Activated T-helper 17 cell treated with anti-CD3 and anti-CD28 coated beads, Interleukin-2, amount 50 U/mL, for 72 hours (primary cell): ENCODE data around the gene PLEKHG4B. TPM values are rescaled to one million over a fixed set of nuclear protein-coding genes. Genes with fewer than 3 reads are reported as not detected.
"Not testable (repeated sequence)": the region's sequence is repeated elsewhere in the genome, so short reads cannot be mapped to it uniquely, and the experiment has no call there.

Experiments used
- ATAC-seq: fragments of 150-1000 bp; cut with Tn5 transposase; replicated peaks from 2 replicates; pipeline ENCODE4 v1.10.0; 2021; ENCODE audit warnings: mild to moderate bottlenecking, moderate library complexity
- H3K27ac Mint-ChIP-seq: one replicate; pipeline ENCODE4 v1.8.0; 2022; ENCODE audit warnings: mixed read lengths
- H3K27me3 Mint-ChIP-seq: one replicate; pipeline ENCODE4 v1.8.0; 2022; ENCODE audit warnings: mixed read lengths
- H3K36me3 Mint-ChIP-seq: one replicate; pipeline ENCODE4 v1.8.0; 2022; ENCODE audit warnings: low read depth, mild to moderate bottlenecking, mixed read lengths
- H3K4me1 Mint-ChIP-seq: one replicate; pipeline ENCODE4 v1.8.0; 2022; ENCODE audit warnings: mixed read lengths
- H3K4me3 Mint-ChIP-seq: one replicate; pipeline ENCODE4 v1.8.0; 2022; ENCODE audit warnings: mild to moderate bottlenecking, mixed read lengths
- H3K9me3 Mint-ChIP-seq: one replicate; pipeline ENCODE4 v1.8.0; 2022; ENCODE audit warnings: mixed read lengths
- total RNA-seq, 2 donors: library from RNA; stranded (reverse); gene quantifications; one replicate each; pipeline ENCODE4 v1.2.3, GENCODE V29; 2022

Gene PLEKHG4B
- total RNA-seq, 2 donors from 2014 or later, result 0.11 TPM; not detected in 1

- H3K36me3 Mint-ChIP-seq, H3K27ac Mint-ChIP-seq, ATAC-seq, H3K4me1 Mint-ChIP-seq, H3K4me3 Mint-ChIP-seq, H3K9me3 Mint-ChIP-seq: not testable (repeated sequence)
- peaks cover 44% of the 10 kb centered on the region for H3K27me3 Mint-ChIP-seq
Measured at GRCh38 chr5:72316-73180, 19.4 kb upstream of the PLEKHG4B start.

- not testable (repeated sequence) for H3K4me3 Mint-ChIP-seq, H3K27ac Mint-ChIP-seq, H3K9me3 Mint-ChIP-seq, H3K36me3 Mint-ChIP-seq, ATAC-seq, H3K4me1 Mint-ChIP-seq
- H3K27me3 Mint-ChIP-seq, result peaks cover 39% of the 10 kb centered on the region
Measured at GRCh38 chr5:73181-73447, 18.9 kb upstream of the PLEKHG4B start.

- H3K27me3 Mint-ChIP-seq, result peaks cover 37% of the 10 kb centered on the region
- no peaks in the 10 kb centered on the region for H3K36me3 Mint-ChIP-seq
- ATAC-seq, result no peak
- no peak overlapping the region for H3K27ac Mint-ChIP-seq
- H3K4me3 Mint-ChIP-seq, result no peak overlapping the region
- H3K4me1 Mint-ChIP-seq, result no peaks in the 10 kb centered on the region
- H3K9me3 Mint-ChIP-seq, result no peaks in the 10 kb centered on the region
Measured at GRCh38 chr5:73768-74502, 18.0 kb upstream of the PLEKHG4B start.

- H3K4me1 Mint-ChIP-seq, result no peaks in the 10 kb centered on the region
- peaks cover 31% of the 10 kb centered on the region for H3K27me3 Mint-ChIP-seq
- ATAC-seq, result no peak
- no peaks in the 10 kb centered on the region for H3K9me3 Mint-ChIP-seq
- no peak overlapping the region for H3K4me3 Mint-ChIP-seq
- H3K27ac Mint-ChIP-seq, result no peak overlapping the region
- no peaks in the 10 kb centered on the region for H3K36me3 Mint-ChIP-seq
Measured at GRCh38 chr5:74503-75109, 17.4 kb upstream of the PLEKHG4B start.

- no peak overlapping the region for H3K4me3 Mint-ChIP-seq
- no peaks in the 10 kb centered on the region for H3K36me3 Mint-ChIP-seq
- no peak for ATAC-seq
- H3K27me3 Mint-ChIP-seq, result peaks cover 26% of the 10 kb centered on the region
- H3K9me3 Mint-ChIP-seq, result no peaks in the 10 kb centered on the region
- no peak overlapping the region for H3K27ac Mint-ChIP-seq
- no peaks in the 10 kb centered on the region for H3K4me1 Mint-ChIP-seq
Measured at GRCh38 chr5:75331-76320, 16.3 kb upstream of the PLEKHG4B start.

GRCh38 chr5:76358-77169 is 15.4 kb upstream of the PLEKHG4B start:
- Mint-ChIP-seq H3K27ac (no peak overlapping the region), H3K36me3 (no peaks in the 10 kb centered on the region), H3K4me1 (no peaks in the 10 kb centered on the region), H3K9me3 (no peaks in the 10 kb centered on the region), H3K27me3 (peaks cover 29% of the 10 kb centered on the region), H3K4me3 (no peak overlapping the region)
- no peak for ATAC-seq

GRCh38 chr5:77170-77501 is 14.8 kb upstream of the PLEKHG4B start:
- Mint-ChIP-seq H3K4me3 (no peak overlapping the region), H3K9me3 (no peaks in the 10 kb centered on the region)

GRCh38 chr5:77546-77945 is 14.4 kb upstream of the PLEKHG4B start:
- ATAC-seq, result no peak
- Mint-ChIP-seq H3K27me3 (peaks cover 29% of the 10 kb centered on the region), H3K27ac (no peak overlapping the region), H3K9me3 (no peaks in the 10 kb centered on the region), H3K4me1 (no peaks in the 10 kb centered on the region), H3K4me3 (no peak overlapping the region), H3K36me3 (no peaks in the 10 kb centered on the region)

More at GRCh38 chr5:77170-77501, 14.8 kb upstream of the PLEKHG4B start:
- Mint-ChIP-seq H3K36me3 (no peaks in the 10 kb centered on the region), H3K4me1 (no peaks in the 10 kb centered on the region), H3K27me3 (peaks cover 29% of the 10 kb centered on the region), H3K27ac (no peak overlapping the region)
- ATAC-seq, result no peak

GRCh38 chr5:77957-78804 is 13.8 kb upstream of the PLEKHG4B start:
- Mint-ChIP-seq H3K4me3 (no peak overlapping the region), H3K9me3 (no peaks in the 10 kb centered on the region), H3K4me1 (peaks cover 6% of the 10 kb centered on the region), H3K27ac (no peak overlapping the region), H3K36me3 (no peaks in the 10 kb centered on the region), H3K27me3 (peaks cover 34% of the 10 kb centered on the region)
- no peak for ATAC-seq

- Mint-ChIP-seq H3K4me1 (peaks cover 6% of the 10 kb centered on the region), H3K27me3 (peaks cover 34% of the 10 kb centered on the region), H3K36me3 (no peaks in the 10 kb centered on the region), H3K4me3 (no peak overlapping the region), H3K27ac (no peak overlapping the region), H3K9me3 (no peaks in the 10 kb centered on the region)
- ATAC-seq, result no peak
Measured at GRCh38 chr5:78805-79149, 13.2 kb upstream of the PLEKHG4B start.

- Mint-ChIP-seq H3K36me3 (no peaks in the 10 kb centered on the region), H3K4me1 (peaks cover 6% of the 10 kb centered on the region), H3K9me3 (no peaks in the 10 kb centered on the region), H3K27ac (no peak overlapping the region), H3K4me3 (no peak overlapping the region), H3K27me3 (peaks cover 33% of the 10 kb centered on the region)
- ATAC-seq, result no peak
Measured at GRCh38 chr5:79263-79662, 12.7 kb upstream of the PLEKHG4B start.

GRCh38 chr5:79821-80220 is 12.1 kb upstream of the PLEKHG4B start:
- Mint-ChIP-seq H3K36me3 (no peaks in the 10 kb centered on the region), H3K27ac (no peak overlapping the region), H3K9me3 (no peaks in the 10 kb centered on the region), H3K4me3 (no peak overlapping the region), H3K4me1 (peaks cover 6% of the 10 kb centered on the region), H3K27me3 (peaks cover 27% of the 10 kb centered on the region)
- ATAC-seq, result no peak
